GM23248 (cell line): Measurements from ENCODE around the gene SV2B. TPM values are rescaled to one million over a fixed set of nuclear protein-coding genes. Genes with fewer than 3 reads are reported as not detected.

ENCODE experiments used
- DNase-seq: peaks from one replicate; pipeline ENCODE4 v3.0.0-alpha.2; 2015
- H2AFZ ChIP-seq: fragments of 200-600 bp; sonication (generic); 2 replicates; pipeline ENCODE4 v1.6.1; 2016; ENCODE audit warnings: antibody characterized with exemption
- H3F3A ChIP-seq: fragments of 200-600 bp; sonication (generic); 2 replicates; pipeline ENCODE4 v1.6.1; 2016; ENCODE audit warnings: mild to moderate bottlenecking, antibody characterized with exemption, mixed run types; ENCODE audit not compliant: insufficient read depth
- H3K27ac ChIP-seq: fragments of 200-600 bp; sonication (generic); 2 replicates; pipeline ENCODE4 v1.5.1; 2016; ENCODE audit warnings: mild to moderate bottlenecking
- H3K27me3 ChIP-seq: fragments of 200-600 bp; sonication (generic); replicated peaks from 2 replicates; pipeline ENCODE4 v1.6.1; 2016; ENCODE audit warnings: mild to moderate bottlenecking; ENCODE audit not compliant: insufficient read depth
- H3K36me3 ChIP-seq: fragments of 200-600 bp; sonication (generic); 2 replicates; pipeline ENCODE4 v1.6.1; 2016; ENCODE audit warnings: low read depth, mild to moderate bottlenecking
- H3K4me1 ChIP-seq: fragments of 200-600 bp; sonication (generic); 2 replicates; pipeline ENCODE4 v1.6.1; 2016; ENCODE audit warnings: mild to moderate bottlenecking; ENCODE audit not compliant: insufficient read depth
- H3K4me2 ChIP-seq: fragments of 200-600 bp; sonication (generic); one replicate; pipeline ENCODE4 v1.6.1; 2016; ENCODE audit warnings: mild to moderate bottlenecking; ENCODE audit not compliant: unreplicated experiment
- H3K4me3 ChIP-seq: fragments of 200-600 bp; sonication (generic); 2 replicates; pipeline ENCODE4 v1.5.1; 2016; ENCODE audit warnings: mild to moderate bottlenecking
- H3K79me2 ChIP-seq: fragments of 200-600 bp; sonication (generic); 2 replicates; pipeline ENCODE4 v1.6.1; 2016; ENCODE audit warnings: mild to moderate bottlenecking; ENCODE audit not compliant: insufficient read depth
- H3K9ac ChIP-seq: fragments of 200-600 bp; sonication (generic); 2 replicates; pipeline ENCODE4 v1.6.1; 2016; ENCODE audit warnings: mild to moderate bottlenecking
- H3K9me2 ChIP-seq: fragments of 200-600 bp; sonication (generic); 2 replicates; pipeline ENCODE4 v1.6.1; 2016; ENCODE audit warnings: mixed run types, mild to moderate bottlenecking, moderate library complexity; ENCODE audit not compliant: insufficient read depth
- H3K9me3 ChIP-seq: fragments of 200-600 bp; sonication (generic); one replicate; pipeline ENCODE4 v1.6.1; 2017; ENCODE audit warnings: low read depth
- H4K20me1 ChIP-seq: fragments of 200-600 bp; sonication (generic); 2 replicates; pipeline ENCODE4 v1.6.0; 2016; ENCODE audit not compliant: insufficient read depth
- EZH2 ChIP-seq: fragments of 200-600 bp; sonication (generic); IDR thresholded peaks from 2 replicates; pipeline ENCODE4 v1.6.1; 2018; ENCODE audit warnings: antibody characterized with exemption, mild to moderate bottlenecking; ENCODE audit not compliant: insufficient read depth, poor library complexity, severe bottlenecking
- EZH2phosphoT487 ChIP-seq: fragments of 200-600 bp; sonication (generic); IDR thresholded peaks from 2 replicates; pipeline ENCODE4 v1.6.1; 2018; ENCODE audit warnings: antibody characterized with exemption, moderate library complexity, mild to moderate bottlenecking, low read depth; ENCODE audit not compliant: insufficient read depth
- WGBS, 2 experiments: methylation state at CpG; one replicate each; pipeline ENCODE4 v1.1.6; 2015 to 2017; ENCODE audit warnings: low lambda C conversion rate in 2 of 2, low coverage in 1 of 2; ENCODE audit errors: missing lambda C conversion rate in 2 of 2; 5-methylcytosine and 5-hydroxymethylcytosine counted together
- in situ Hi-C: fragments of 300-500 bp; cut with MboI; formaldehyde crosslinking; loops from 2 replicates; pipeline ENCODE4 v1.15.0; 2020
- polyA plus RNA-seq: library from polyadenylated mRNA; unstranded; fragments of >200 nt; fragmentation: Nextera tagmentation; extraction: Ambion mirVana; gene quantifications from 2 replicates; pipeline ENCODE4 v1.2.1, GENCODE V29; 2016
- total RNA-seq: library from RNA; depleted of rRNA; stranded (reverse); fragments of >200 nt; shearing (Covaris generic); gene quantifications from 2 replicates; pipeline ENCODE4 v1.2.3, GENCODE V29; 2014

Gene SV2B
- total and polyA plus RNA-seq, 2 experiments from 2014 or later = not detected

- Histone ChIP-seq H3K9me2 (no peaks in the 10 kb centered on the region), H3K4me1 (no peaks in the 10 kb centered on the region; the same call in 1 of the 2 replicates), H3K79me2 (no peaks in the 10 kb centered on the region), H3K27ac (no peak overlapping the region), H3K4me3 (no peak overlapping the region), H3K4me2 (no peak overlapping the region), H4K20me1 (no peaks in the 10 kb centered on the region), H3K9ac (no peak overlapping the region), H2AFZ (no peak overlapping the region), H3K27me3 (peaks cover 57% of the 10 kb centered on the region), H3K36me3 (no peaks in the 10 kb centered on the region), H3K9me3 (no peaks in the 10 kb centered on the region), H3F3A (no peaks in the 10 kb centered on the region)
- no peak for TF ChIP-seq EZH2phosphoT487
- no peak for TF ChIP-seq EZH2
- 77 to 82% methylated on average over 6 of the region's 6 CpGs for WGBS, 2 experiments
- in situ Hi-C loops = no loop called here
- DNase-seq = no peak
Observed at GRCh38 chr15:91098451-91098850, 1.6 kb upstream of the SV2B start.

GRCh38 chr15:91099616-91099994, 452 bp upstream of the SV2B start:
- in situ Hi-C loops = no loop called here
- no peaks in the 10 kb centered on the region for H3F3A ChIP-seq
- H3K9me2 ChIP-seq = no peaks in the 10 kb centered on the region
- H3K4me1 ChIP-seq = no peaks in the 10 kb centered on the region; the same call in 1 of the 2 replicates
- 2 to 3% methylated on average over 22 of the region's 22 CpGs for WGBS, 2 experiments
- no peak overlapping the region for H3K27ac ChIP-seq
- no peaks in the 10 kb centered on the region for H3K36me3 ChIP-seq
- peak; percentile 69 for DNase-seq
- H3K4me2 ChIP-seq = peak overlapping the region; percentile 82
- H3K4me3 ChIP-seq = peak overlapping the region; percentile 71
- H3K9me3 ChIP-seq = no peaks in the 10 kb centered on the region
- no peak overlapping the region for H3K9ac ChIP-seq
- no peaks in the 10 kb centered on the region for H4K20me1 ChIP-seq
- TF ChIP-seq EZH2phosphoT487 (no peak), EZH2 (no peak)
- peaks cover 57% of the 10 kb centered on the region for H3K27me3 ChIP-seq
- no peaks in the 10 kb centered on the region for H3K79me2 ChIP-seq
- peak overlapping the region; percentile 70 for H2AFZ ChIP-seq

- no peaks in the 10 kb centered on the region; the same call in 1 of the 2 replicates for H3K4me1 ChIP-seq
- peaks cover 57% of the 10 kb centered on the region for H3K27me3 ChIP-seq
- H3K9ac ChIP-seq = no peak overlapping the region
- in situ Hi-C loops = no loop called here
- DNase-seq = peak; percentile 41
- H3K9me2 ChIP-seq = no peaks in the 10 kb centered on the region
- no peaks in the 10 kb centered on the region for H3K9me3 ChIP-seq
- H3K4me3 ChIP-seq = peak overlapping the region; percentile 71
- H4K20me1 ChIP-seq = no peaks in the 10 kb centered on the region
- H3K36me3 ChIP-seq = no peaks in the 10 kb centered on the region
- TF ChIP-seq EZH2 (no peak), EZH2phosphoT487 (no peak)
- H3K27ac ChIP-seq = no peak overlapping the region
- H3K79me2 ChIP-seq = no peaks in the 10 kb centered on the region
- no peaks in the 10 kb centered on the region for H3F3A ChIP-seq
- WGBS, 2 experiments = 5% methylated on average over 18 of the region's 18 CpGs
- peak overlapping the region; percentile 82 for H3K4me2 ChIP-seq
- peak overlapping the region; percentile 70 for H2AFZ ChIP-seq
Observed at GRCh38 chr15:91100814-91101607, 954 bp downstream of the SV2B start.

- H3K27me3 ChIP-seq = peaks cover 52% of the 10 kb centered on the region
- H3K9me3 ChIP-seq = no peaks in the 10 kb centered on the region
- in situ Hi-C loops = no loop called here
- H3F3A ChIP-seq = no peaks in the 10 kb centered on the region
- H3K79me2 ChIP-seq = no peaks in the 10 kb centered on the region
- TF ChIP-seq EZH2phosphoT487 (no peak), EZH2 (no peak)
- H3K4me1 ChIP-seq = no peaks in the 10 kb centered on the region; the same call in 1 of the 2 replicates
- H3K9ac ChIP-seq = no peak overlapping the region
- no peaks in the 10 kb centered on the region for H4K20me1 ChIP-seq
- WGBS, 2 experiments = 35 to 40% methylated on average over 5 of the region's 5 CpGs
- H3K27ac ChIP-seq = no peak overlapping the region
- H3K36me3 ChIP-seq = no peaks in the 10 kb centered on the region
- H3K4me2 ChIP-seq = no peak overlapping the region
- H3K4me3 ChIP-seq = no peak overlapping the region
- DNase-seq = no peak
- H2AFZ ChIP-seq = no peak overlapping the region
- no peaks in the 10 kb centered on the region for H3K9me2 ChIP-seq
Observed at GRCh38 chr15:91101608-91101920, 1.5 kb downstream of the SV2B start.
